HG03060 (cell line): Measurements from ENCODE around the gene SCNN1A.

Source experiments
- ATAC-seq: cut with Tn5 transposase; IDR thresholded peaks from one replicate; pipeline ENCODE4 v1.9.1; 2021; ENCODE audit warnings: low read depth, moderate number of reproducible peaks; ENCODE audit not compliant: unreplicated experiment

SCNN1A gene

GRCh38 chr12:6301721-6302120, 73.6 kb downstream of the SCNN1A start:
- ATAC-seq = no peak

GRCh38 chr12:6297170-6297569, 78.2 kb downstream of the SCNN1A start:
- ATAC-seq = no peak
